Measurements from ENCODE around the gene LRP4.

DNA sequence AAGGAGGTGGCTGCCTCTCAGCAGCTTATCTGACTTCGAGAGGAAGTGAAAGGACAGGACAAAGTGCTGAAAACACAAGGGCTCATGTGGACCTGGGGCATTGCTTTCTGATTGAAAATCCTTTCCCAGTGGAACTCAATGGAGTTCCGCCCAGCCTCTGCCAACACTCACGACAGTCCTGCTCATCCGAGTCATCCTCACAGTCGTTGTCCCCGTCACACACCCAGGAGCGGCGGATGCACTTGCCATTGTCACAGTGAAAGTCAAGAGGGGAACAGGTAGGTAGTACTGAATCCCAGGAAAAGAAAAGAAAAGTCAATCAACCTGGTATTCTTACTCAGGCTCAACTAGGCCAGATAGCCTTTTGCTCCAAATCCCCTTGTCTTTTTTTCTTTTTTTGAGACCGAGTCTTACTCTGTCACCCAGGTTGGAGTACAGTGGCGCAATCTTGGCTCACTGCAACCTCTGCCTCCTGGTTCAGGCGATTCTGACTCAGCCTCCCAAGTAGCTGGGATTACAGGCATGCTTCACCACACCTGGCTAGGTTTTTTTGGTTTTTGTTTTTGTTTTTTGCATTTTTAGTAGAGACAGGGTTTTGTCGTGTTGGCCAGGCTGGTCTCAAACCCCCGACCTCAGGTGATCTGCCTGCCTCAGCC is 18.1 kb downstream of the LRP4 start:
- TF ChIP-seq, protein P1, sequence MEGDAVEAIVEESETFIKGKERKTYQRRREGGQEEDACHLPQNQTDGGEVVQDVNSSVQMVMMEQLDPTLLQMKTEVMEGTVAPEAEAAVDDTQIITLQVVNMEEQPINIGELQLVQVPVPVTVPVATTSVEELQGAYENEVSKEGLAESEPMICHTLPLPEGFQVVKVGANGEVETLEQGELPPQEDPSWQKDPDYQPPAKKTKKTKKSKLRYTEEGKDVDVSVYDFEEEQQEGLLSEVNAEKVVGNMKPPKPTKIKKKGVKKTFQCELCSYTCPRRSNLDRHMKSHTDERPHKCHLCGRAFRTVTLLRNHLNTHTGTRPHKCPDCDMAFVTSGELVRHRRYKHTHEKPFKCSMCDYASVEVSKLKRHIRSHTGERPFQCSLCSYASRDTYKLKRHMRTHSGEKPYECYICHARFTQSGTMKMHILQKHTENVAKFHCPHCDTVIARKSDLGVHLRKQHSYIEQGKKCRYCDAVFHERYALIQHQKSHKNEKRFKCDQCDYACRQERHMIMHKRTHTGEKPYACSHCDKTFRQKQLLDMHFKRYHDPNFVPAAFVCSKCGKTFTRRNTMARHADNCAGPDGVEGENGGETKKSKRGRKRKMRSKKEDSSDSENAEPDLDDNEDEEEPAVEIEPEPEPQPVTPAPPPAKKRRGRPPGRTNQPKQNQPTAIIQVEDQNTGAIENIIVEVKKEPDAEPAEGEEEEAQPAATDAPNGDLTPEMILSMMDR (conservative IDR thresholded peaks at IDR 0.05): no peak
- no peak for TF ChIP-seq EZH2 (IDR thresholded peaks at IDR 0.05; ENCODE audit: low read depth)

Data from PC-9 (cell line).